ENCODE measurements around the gene ATP6V0C. TPM values are rescaled to one million over a fixed set of nuclear protein-coding genes. Genes with fewer than 3 reads are reported as not detected.

ATP6V0C gene
- total RNA-seq, 1 experiment from 2014 or later: 67.4 TPM

GRCh38 chr16:2493605-2494004 lies 20.1 kb upstream of the ATP6V0C start:
- no peaks in the 10 kb centered on the region for H4K20me1 ChIP-seq (ENCODE audit: low read length)
- H3K79me2 ChIP-seq (ENCODE audit: low read length): no peaks in the 10 kb centered on the region
- BruUV-seq (replicated peaks): no TSS peak
- POLR2A ChIA-PET (ENCODE audit: unreplicated experiment): no interaction called here
- H3K27me3 ChIP-seq (ENCODE audit: low read length): no peaks in the 10 kb centered on the region
- TF ChIP-seq EZH2 (IDR thresholded peaks at IDR 0.05; ENCODE audit: low read length, unreplicated experiment) (no peak), CTCF (conservative IDR thresholded peaks at IDR 0.05; ENCODE audit: low read depth, low read length) (no peak), EZH2phosphoT487 (IDR thresholded peaks at IDR 0.05; ENCODE audit: borderline replicate concordance, low read length) (no peak)
- no peak overlapping the region for H3K9ac ChIP-seq (ENCODE audit: low read length)
- H3K9me2 ChIP-seq (replicated peaks; ENCODE audit: low read length): no peaks in the 10 kb centered on the region
- H3K36me3 ChIP-seq (ENCODE audit: low read depth, low read length): no peaks in the 10 kb centered on the region
- H2AFZ ChIP-seq (ENCODE audit: low read length): no peak overlapping the region
- no peaks in the 10 kb centered on the region for H3K9me3 ChIP-seq (ENCODE audit: low read length)
- no peak overlapping the region for H3K27ac ChIP-seq (ENCODE audit: low read length)
- no peaks in the 10 kb centered on the region for H3F3A ChIP-seq (ENCODE audit: low read length, unreplicated experiment)
- no peaks in the 10 kb centered on the region for H3K4me1 ChIP-seq (ENCODE audit: insufficient read depth, low read length)
- DNase-seq (no peak), ATAC-seq (no peak)
- CTCF ChIA-PET: no interaction called here
- no peak overlapping the region for H3K4me2 ChIP-seq (ENCODE audit: low read length)
- intact Hi-C loops (cut with micrococcal nuclease): no loop called here
- H3K4me3 ChIP-seq (ENCODE audit: low read length): no peak overlapping the region

GRCh38 chr16:2494616-2495015 lies 19.1 kb upstream of the ATP6V0C start:
- ATAC-seq (no peak), DNase-seq (no peak)
- Histone ChIP-seq H3K4me1 (ENCODE audit: insufficient read depth, low read length) (no peaks in the 10 kb centered on the region), H2AFZ (ENCODE audit: low read length) (no peak overlapping the region), H3K27ac (ENCODE audit: low read length) (no peak overlapping the region), H3K36me3 (ENCODE audit: low read depth, low read length) (no peaks in the 10 kb centered on the region), H3K4me2 (ENCODE audit: low read length) (no peak overlapping the region), H3K4me3 (ENCODE audit: low read length) (no peak overlapping the region), H4K20me1 (ENCODE audit: low read length) (no peaks in the 10 kb centered on the region), H3K79me2 (ENCODE audit: low read length) (no peaks in the 10 kb centered on the region), H3K9me3 (ENCODE audit: low read length) (no peaks in the 10 kb centered on the region), H3K9ac (ENCODE audit: low read length) (no peak overlapping the region), H3K9me2 (replicated peaks; ENCODE audit: low read length) (no peaks in the 10 kb centered on the region), H3K27me3 (ENCODE audit: low read length) (no peaks in the 10 kb centered on the region), H3F3A (ENCODE audit: low read length, unreplicated experiment) (no peaks in the 10 kb centered on the region)
- no TSS peak for BruUV-seq (replicated peaks)
- intact Hi-C loops (cut with micrococcal nuclease): no loop called here
- ChIA-PET POLR2A (ENCODE audit: unreplicated experiment) (no interaction called here), CTCF (no interaction called here)
- TF ChIP-seq EZH2 (IDR thresholded peaks at IDR 0.05; ENCODE audit: low read length, unreplicated experiment): no peak
- TF ChIP-seq CTCF (conservative IDR thresholded peaks at IDR 0.05; ENCODE audit: low read depth, low read length): no peak
- no peak for TF ChIP-seq EZH2phosphoT487 (IDR thresholded peaks at IDR 0.05; ENCODE audit: borderline replicate concordance, low read length)

- Histone ChIP-seq H3K36me3 (ENCODE audit: low read depth, low read length) (no peaks in the 10 kb centered on the region), H3F3A (ENCODE audit: low read length, unreplicated experiment) (no peaks in the 10 kb centered on the region), H3K9ac (ENCODE audit: low read length) (no peak overlapping the region), H3K4me3 (ENCODE audit: low read length) (no peak overlapping the region), H3K79me2 (ENCODE audit: low read length) (no peaks in the 10 kb centered on the region), H3K27ac (ENCODE audit: low read length) (no peak overlapping the region), H4K20me1 (ENCODE audit: low read length) (no peaks in the 10 kb centered on the region), H3K4me1 (ENCODE audit: insufficient read depth, low read length) (no peaks in the 10 kb centered on the region), H3K9me2 (replicated peaks; ENCODE audit: low read length) (no peaks in the 10 kb centered on the region), H2AFZ (ENCODE audit: low read length) (no peak overlapping the region), H3K4me2 (ENCODE audit: low read length) (no peak overlapping the region), H3K9me3 (ENCODE audit: low read length) (no peaks in the 10 kb centered on the region), H3K27me3 (ENCODE audit: low read length) (no peaks in the 10 kb centered on the region)
- no TSS peak for BruUV-seq (replicated peaks)
- intact Hi-C loops (cut with micrococcal nuclease): no loop called here
- TF ChIP-seq EZH2phosphoT487 (IDR thresholded peaks at IDR 0.05; ENCODE audit: borderline replicate concordance, low read length) (no peak), CTCF (conservative IDR thresholded peaks at IDR 0.05; ENCODE audit: low read depth, low read length) (no peak), EZH2 (IDR thresholded peaks at IDR 0.05; ENCODE audit: low read length, unreplicated experiment) (no peak)
- ChIA-PET POLR2A (ENCODE audit: unreplicated experiment) (no interaction called here), CTCF (no interaction called here)
- ATAC-seq (no peak), DNase-seq (no peak)
Observed at GRCh38 chr16:2495041-2495440, 18.7 kb upstream of the ATP6V0C start.

Measured in PC-3 (cell line).